H1 (cell line): ENCODE measurements around the gene NIN. TPM values are rescaled to one million over a fixed set of nuclear protein-coding genes. Genes with fewer than 3 reads are reported as not detected.

ENCODE experiments used
- ASH2L ChIP-seq: fragments of 200-600, 300-600 bp; sonication (generic); IDR thresholded peaks from one replicate; pipeline ENCODE4 v1.7.1; 2017; ENCODE audit warnings: low read length
- NRF1 ChIP-seq: IDR thresholded peaks from 2 replicates; pipeline ENCODE4 v1.6.1; 2011; ENCODE audit warnings: mild to moderate bottlenecking, low read depth, low read length, improper control_type of control experiment
- SIX5 ChIP-seq: IDR thresholded peaks from 2 replicates; pipeline ENCODE4 v1.6.1; 2011; ENCODE audit warnings: mild to moderate bottlenecking, low read depth, low read length
- SP4 ChIP-seq: IDR thresholded peaks from 2 replicates; pipeline ENCODE4 v1.6.1; 2012; ENCODE audit warnings: low read length, inconsistent platforms
- TAF1 ChIP-seq: IDR thresholded peaks from 2 replicates; pipeline ENCODE4 v1.6.1; 2011; ENCODE audit warnings: mild to moderate bottlenecking, low read depth, low read length
- polyA plus RNA-seq, 7 experiments: library from polyadenylated mRNA; depleted of rRNA in 3 of 7; stranded (reverse) in 5 of 7; unstranded in 2 of 7; fragments of >200 nt in 5 of 7; fragments of 200-250 nt in 2 of 7; gene quantifications; 1 replicate in 5 of 7; 2 replicates in 1 of 7; 4 replicates in 1 of 7; pipeline versions ENCODE4 v1.2.1 to v1.2.3, GENCODE V29; 2011 to 2013; ENCODE audit warnings: missing spikeins in 2 of 7, mixed read lengths in 2 of 7
- total RNA-seq: library from RNA; stranded (reverse); fragmentation: NEBNext Ultra II Directional; extraction: Animal tissue kit (Norgen Biotek cat#: 25700); gene quantifications from 2 replicates; pipeline ENCODE4 v1.2.1, GENCODE V29; 2021

The NIN gene
- total and polyA plus RNA-seq, 2 of the 8 experiments (the other 6 are each of a cell fraction or from before 2014, with no cell fraction given), result 3.2 to 21.3 TPM

- no peak for TF ChIP-seq TAF1
- no peak for TF ChIP-seq NRF1
- TF ChIP-seq ASH2L, result no peak
- TF ChIP-seq SP4, result no peak
- no peak for TF ChIP-seq SIX5
- TF ChIP-seq, all 59 proteins: peak for 0
Observed at GRCh38 chr14:50766338-50766886, 64.5 kb downstream of the NIN start (continued).
